H1 (cell line): Measurements from ENCODE around the gene FBH1. TPM values are rescaled to one million over a fixed set of nuclear protein-coding genes. Genes with fewer than 3 reads are reported as not detected.

Source experiments
- CTCF ChIA-PET: fragments of 300-600 bp; sonication (Branson Sonifier 250); formaldehyde crosslinking; loops from one replicate; lab custom pipeline; 2021; ENCODE audit not compliant: partially characterized antibody; lab: Charles Lee
- POLR2A ChIA-PET: fragments of 300-600 bp; sonication (Branson Sonifier 250); formaldehyde crosslinking; loops from one replicate; lab custom pipeline; 2021; ENCODE audit warnings: inconsistent platforms; ENCODE audit not compliant: partially characterized antibody; lab: Charles Lee
- DNase-seq, 2 experiments: peaks; one replicate each; pipeline versions ENCODE4 v3.0.0 to v3.0.0-alpha.2; 2010 to 2022; ENCODE audit warnings: low spot score in 2 of 2, low read depth in 1 of 2, mixed read lengths in 1 of 2
- FAIRE-seq: peaks from 2 replicates; lab custom pipeline; 2011; peaks lifted over from hg19 to GRCh38; lab: Jason Lieb, UNC
- H2AFZ ChIP-seq: 2 replicates; pipeline ENCODE4 v1.8.1; 2012; ENCODE audit warnings: low read length, inconsistent platforms
- H2AK5ac ChIP-seq: 2 replicates; pipeline ENCODE4 v1.6.1; 2013; ENCODE audit warnings: low read depth, low read length
- H2BK120ac ChIP-seq: replicated peaks from 2 replicates; pipeline ENCODE3; 2013; ENCODE audit warnings: low read depth, low read length, inconsistent platforms
- H2BK12ac ChIP-seq: 2 replicates; pipeline ENCODE4 v1.6.1; 2013; ENCODE audit warnings: low read depth, low read length
- H2BK15ac ChIP-seq: 2 replicates; pipeline ENCODE4 v1.6.1; 2013; ENCODE audit warnings: low read length
- H2BK20ac ChIP-seq: 2 replicates; pipeline ENCODE4 v1.6.1; 2013; ENCODE audit warnings: low read length
- H2BK5ac ChIP-seq: 2 replicates; pipeline ENCODE4 v1.6.1; 2013; ENCODE audit warnings: low read depth, low read length
- H3K14ac ChIP-seq: 2 replicates; pipeline ENCODE4 v1.6.1; 2013; ENCODE audit warnings: inconsistent platforms; ENCODE audit not compliant: insufficient read length
- H3K18ac ChIP-seq: 2 replicates; pipeline ENCODE4 v1.6.1; 2013; ENCODE audit warnings: low read length; ENCODE audit errors: extremely low read depth
- H3K23ac ChIP-seq: 2 replicates; pipeline ENCODE4 v1.6.1; 2013; ENCODE audit warnings: inconsistent platforms; ENCODE audit not compliant: insufficient read length
- H3K23me2 ChIP-seq: 2 replicates; pipeline ENCODE4 v1.6.1; 2013; ENCODE audit warnings: low read depth, low read length
- H3K27ac ChIP-seq: 2 replicates; pipeline ENCODE4 v1.6.1; 2011; ENCODE audit warnings: low read depth, low read length, inconsistent platforms
- H3K27me3 ChIP-seq, 4 experiments: replicated peaks in 1 of 4; 1 replicate in 1 of 4; 2 replicates in 3 of 4; pipeline versions ENCODE4 v1.6.1 to v1.8.1; 2011 to 2013; ENCODE audit warnings: low read length in 3 of 4, mild to moderate bottlenecking in 3 of 4, inconsistent platforms in 2 of 4, mixed read lengths in 2 of 4, moderate library complexity in 1 of 4; ENCODE audit not compliant: control insufficient read depth in 3 of 4, insufficient read depth in 3 of 4; ENCODE audit errors: extremely low read depth in 1 of 4
- H3K36me3 ChIP-seq, 4 experiments: 2 replicates each; pipeline versions ENCODE4 v1.6.1 to v1.8.1; 2011 to 2013; ENCODE audit warnings: mild to moderate bottlenecking in 4 of 4, low read length in 3 of 4, moderate library complexity in 2 of 4, control low read depth in 1 of 4, inconsistent platforms in 1 of 4; ENCODE audit not compliant: insufficient read depth in 4 of 4, control insufficient read depth in 2 of 4
- H3K4ac ChIP-seq: replicated peaks from 2 replicates; pipeline ENCODE3; 2013; ENCODE audit warnings: low read length, low read depth, mixed read lengths, inconsistent platforms; ENCODE audit not compliant: insufficient read length
- H3K4me1 ChIP-seq, 4 experiments: replicated peaks in 1 of 4; 1 replicate in 1 of 4; 2 replicates in 3 of 4; pipeline versions ENCODE4 v1.6.1 to v1.8.1; 2011 to 2013; ENCODE audit warnings: low read length in 3 of 4, inconsistent platforms in 2 of 4, mixed read lengths in 1 of 4; ENCODE audit not compliant: insufficient read depth in 4 of 4, control insufficient read depth in 3 of 4
- H3K4me2 ChIP-seq, 2 experiments: 2 replicates each; pipeline versions ENCODE4 v1.6.1 to v1.8.1; 2011 to 2013; ENCODE audit warnings: low read depth in 2 of 2, low read length in 2 of 2, control low read depth in 1 of 2, inconsistent platforms in 1 of 2, mild to moderate bottlenecking in 1 of 2; ENCODE audit not compliant: insufficient read depth in 1 of 2
- H3K4me3 ChIP-seq, 4 experiments: fragments of 200-600, 300-600 bp in 1 of 4; sonication (generic), shearing (Covaris generic), sonication (Bioruptor Twin) in 1 of 4; 2 replicates each; pipeline versions ENCODE4 v1.5.1 to v1.8.1; 2011 to 2016; ENCODE audit warnings: low read length in 4 of 4, low read depth in 3 of 4, control low read depth in 2 of 4, inconsistent platforms in 2 of 4, mild to moderate bottlenecking in 2 of 4, mixed read lengths in 1 of 4, moderate library complexity in 1 of 4; ENCODE audit not compliant: insufficient read depth in 2 of 4; ENCODE audit errors: extremely low read depth in 1 of 4
- H3K56ac ChIP-seq: replicated peaks from 2 replicates; pipeline ENCODE3; 2013; ENCODE audit warnings: low read depth, mild to moderate bottlenecking, mixed read lengths, low read length, inconsistent platforms; ENCODE audit not compliant: insufficient read length
- H3K79me1 ChIP-seq: 2 replicates; pipeline ENCODE4 v1.6.1; 2013; ENCODE audit warnings: low read depth, low read length, control low read depth
- H3K79me2 ChIP-seq, 2 experiments: 2 replicates each; pipeline versions ENCODE4 v1.6.1 to v1.8.1; 2012 to 2013; ENCODE audit warnings: low read length in 2 of 2, mild to moderate bottlenecking in 2 of 2, inconsistent platforms in 1 of 2; ENCODE audit not compliant: insufficient read depth in 2 of 2, control insufficient read depth in 1 of 2
- H3K9ac ChIP-seq, 4 experiments: replicated peaks in 1 of 4; 1 replicate in 1 of 4; 2 replicates in 3 of 4; pipeline versions ENCODE4 v1.6.1 to v1.8.1; 2011 to 2013; ENCODE audit warnings: low read depth in 3 of 4, low read length in 3 of 4, control low read depth in 2 of 4, mild to moderate bottlenecking in 2 of 4, moderate library complexity in 2 of 4, inconsistent platforms in 1 of 4; ENCODE audit errors: extremely low read depth in 1 of 4
- H3K9me3 ChIP-seq, 2 experiments: 2 replicates each; pipeline versions ENCODE4 v1.6.1 to v1.8.1; 2012 to 2013; ENCODE audit warnings: mild to moderate bottlenecking in 2 of 2, moderate library complexity in 2 of 2, control low read depth in 1 of 2, inconsistent platforms in 1 of 2, low read depth in 1 of 2, low read length in 1 of 2, mixed read lengths in 1 of 2; ENCODE audit not compliant: insufficient read depth in 2 of 2
- H4K20me1 ChIP-seq, 2 experiments: replicated peaks in 1 of 2; 2 replicates each; pipeline versions ENCODE3 to v1.8.1; 2011 to 2013; ENCODE audit warnings: inconsistent platforms in 2 of 2, low read length in 2 of 2, mild to moderate bottlenecking in 1 of 2; ENCODE audit not compliant: insufficient read depth in 2 of 2, control insufficient read depth in 1 of 2
- H4K5ac ChIP-seq: 2 replicates; pipeline ENCODE4 v1.6.1; 2013; ENCODE audit warnings: low read length, low read depth, mixed read lengths, inconsistent platforms; ENCODE audit not compliant: insufficient read length
- H4K8ac ChIP-seq: 2 replicates; pipeline ENCODE4 v1.8.0; 2013; ENCODE audit warnings: mild to moderate bottlenecking, moderate library complexity, low read length, inconsistent platforms; ENCODE audit not compliant: insufficient read depth; ENCODE audit errors: extremely low read depth
- H4K91ac ChIP-seq: replicated peaks from 2 replicates; pipeline ENCODE3; 2013; ENCODE audit warnings: low read length, mixed read lengths, inconsistent platforms; ENCODE audit not compliant: insufficient read length
- EZH2 ChIP-seq: fragments of 200-600 bp; sonication (generic); IDR thresholded peaks from 2 replicates; pipeline ENCODE4 v1.7.1; 2012; ENCODE audit warnings: low read depth, mild to moderate bottlenecking, moderate library complexity, low read length, inconsistent platforms; ENCODE audit not compliant: severe bottlenecking
- WGBS, 2 experiments: shearing (Covaris generic) in 1 of 2; methylation state at CpG; one replicate each; pipeline versions ENCODE4 v1.1.6 to v1.1.7; 2013 to 2015; ENCODE audit warnings: low lambda C conversion rate in 2 of 2, mixed read lengths in 2 of 2, inconsistent platforms in 1 of 2, low coverage in 1 of 2, missing lambda C conversion rate in 1 of 2; ENCODE audit not compliant: insufficient replicate concordance in 2 of 2, insufficient coverage in 1 of 2, insufficient read length in 1 of 2; ENCODE audit errors: extremely low coverage in 1 of 2, missing lambda C conversion rate in 1 of 2; 5-methylcytosine and 5-hydroxymethylcytosine counted together
- polyA plus RNA-seq, 7 experiments: library from polyadenylated mRNA; depleted of rRNA in 3 of 7; stranded (reverse) in 5 of 7; unstranded in 2 of 7; fragments of >200 nt in 5 of 7; fragments of 200-250 nt in 2 of 7; gene quantifications; 1 replicate in 5 of 7; 2 replicates in 1 of 7; 4 replicates in 1 of 7; pipeline versions ENCODE4 v1.2.1 to v1.2.3, GENCODE V29; 2011 to 2013; ENCODE audit warnings: missing spikeins in 2 of 7, mixed read lengths in 2 of 7
- total RNA-seq: library from RNA; stranded (reverse); fragmentation: NEBNext Ultra II Directional; extraction: Animal tissue kit (Norgen Biotek cat#: 25700); gene quantifications from 2 replicates; pipeline ENCODE4 v1.2.1, GENCODE V29; 2021

FBH1 gene
- total and polyA plus RNA-seq, 2 of the 8 experiments (the other 6 are each of a cell fraction or from before 2014, with no cell fraction given) = 31.1 to 51.8 TPM

- Histone ChIP-seq H3K23ac (no peak overlapping the region), H3K9ac (no peak overlapping the region), H4K20me1 (no peaks in the 10 kb centered on the region), H3K27me3 (no peaks in the 10 kb centered on the region), H4K8ac (no peak overlapping the region; the same call in 1 of the 2 replicates), H2BK120ac (no peak overlapping the region), H2AFZ (no peak overlapping the region), H3K4ac (no peak overlapping the region), H2AK5ac (no peak overlapping the region), H2BK20ac (no peak overlapping the region), H4K5ac (no peak overlapping the region), H3K27ac (no peak overlapping the region), H3K14ac (no peak overlapping the region), H3K9me3 (no peaks in the 10 kb centered on the region), H2BK12ac (no peak overlapping the region), H3K4me1 (peaks cover 0 to 13% (median 5%) of the 10 kb centered on the region in 4 experiments; a peak in 6 of 7 replicates), H3K79me1 (no peaks in the 10 kb centered on the region), H3K36me3 (no peaks in the 10 kb centered on the region), H3K4me2 (no peak overlapping the region), H3K4me3 (no peak overlapping the region), H3K23me2 (no peaks in the 10 kb centered on the region), H3K79me2 (no peaks in the 10 kb centered on the region), H4K91ac (no peak overlapping the region), H3K18ac (no peak overlapping the region), H3K56ac (no peak overlapping the region), H2BK15ac (no peak overlapping the region), H2BK5ac (no peak overlapping the region)
- FAIRE-seq (no peak), DNase-seq (no peak)
- no peak for TF ChIP-seq EZH2
- 88% methylated on average over 17 of the region's 17 CpGs; no CpG with 5 or more reads in 1 of the 2 experiments for WGBS, 2 experiments
- POLR2A ChIA-PET = interaction anchor here (0.5 kb wide), 1 partner anchor 9 kb away, joined by 3 read pairs; no protein-coding TSS in a partner anchor
- CTCF ChIA-PET = interaction anchor here (0.6 to 1.9 kb wide), 7 partner anchors 31 to 177 kb away, joined by 3 to 9 read pairs (median 3); no protein-coding TSS in a partner anchor
Observed at GRCh38 chr10:5947471-5948207, 57.6 kb downstream of the FBH1 start.
